ENCODE data around the gene SETD7.

The SETD7 gene

DNA sequence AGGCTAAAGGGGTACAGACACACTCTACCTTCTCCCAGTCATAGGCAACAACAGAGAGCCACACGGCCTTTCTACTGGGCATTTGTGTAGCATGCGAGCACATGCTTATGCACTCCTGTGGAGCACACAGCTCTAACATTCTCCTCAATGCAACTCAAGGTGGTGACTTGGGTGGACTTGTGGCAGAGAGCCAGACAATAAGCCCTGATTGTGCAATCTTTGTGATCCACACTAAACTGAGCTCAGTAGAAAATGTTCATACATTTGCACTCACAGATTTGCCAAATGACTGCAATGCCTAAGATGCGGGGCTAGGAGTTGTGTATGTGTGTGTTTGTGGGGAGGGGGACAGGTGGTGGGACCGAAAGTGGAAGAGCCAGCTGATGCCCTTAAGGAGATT is 31.4 kb upstream of the SETD7 start:
- Mint-ChIP-seq H3K4me3 (no peak overlapping the region), H3K27ac (no peak overlapping the region), H3K27me3 (peaks cover 0 to 12% of the 10 kb centered on the region in 2 donors), H3K4me1 (no peaks in the 10 kb centered on the region), H3K36me3 (peaks cover 0 to 6% of the 10 kb centered on the region in 2 donors), H3K9me3 (peaks cover 3 to 9% of the 10 kb centered on the region in 2 donors)
- DNase-seq (no peak), ATAC-seq (replicated peaks) (no peak)

DNA sequence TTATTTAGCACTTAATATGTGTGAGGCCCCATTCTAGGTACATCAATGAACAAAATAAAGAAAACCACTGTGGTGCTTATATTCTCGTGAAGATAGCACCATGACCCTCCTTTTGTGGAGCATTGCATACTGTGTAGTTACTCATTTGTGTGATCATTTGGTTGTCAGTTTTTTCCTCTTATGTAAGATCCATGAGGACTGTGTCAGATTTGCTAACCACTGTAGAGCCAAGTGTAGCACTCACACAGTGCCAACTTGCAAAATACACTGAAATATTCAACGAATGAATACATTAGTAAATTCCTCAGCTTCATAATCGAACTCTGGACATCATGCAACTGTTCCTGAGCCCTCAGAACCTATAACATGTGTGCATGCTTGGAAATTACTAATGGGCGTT is 29.5 kb upstream of the SETD7 start:
- peaks cover 3 to 9% of the 10 kb centered on the region in 2 donors for H3K9me3 Mint-ChIP-seq
- H3K4me1 Mint-ChIP-seq, result no peaks in the 10 kb centered on the region
- H3K27ac Mint-ChIP-seq, result no peak overlapping the region
- DNase-seq (no peak), ATAC-seq (replicated peaks) (no peak)
- peaks cover 0 to 18% of the 10 kb centered on the region in 2 donors for H3K27me3 Mint-ChIP-seq
- no peak overlapping the region for H3K4me3 Mint-ChIP-seq
- peaks cover 0 to 6% of the 10 kb centered on the region in 2 donors for H3K36me3 Mint-ChIP-seq

DNA sequence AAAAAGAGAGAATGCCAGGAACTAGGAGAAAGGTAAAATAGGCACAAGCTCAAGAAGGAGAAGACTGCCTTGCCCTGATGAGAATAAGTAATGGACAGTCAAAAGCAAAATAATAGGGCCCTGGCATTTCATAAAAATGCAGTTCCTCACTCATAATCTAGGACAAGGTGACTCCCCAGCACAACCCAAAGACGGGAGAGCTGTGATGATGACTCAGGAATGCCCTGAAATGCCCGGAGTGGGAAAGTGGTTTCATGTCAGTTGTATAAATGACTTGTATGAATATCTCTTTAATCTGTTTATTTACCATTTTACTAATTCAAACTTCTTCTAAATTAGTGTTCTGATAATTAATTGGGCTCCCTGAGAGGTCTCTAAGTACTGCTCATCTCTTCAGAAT is 28.8 kb upstream of the SETD7 start:
- Mint-ChIP-seq H3K27ac (no peak overlapping the region), H3K9me3 (peaks cover 3 to 9% of the 10 kb centered on the region in 2 donors), H3K36me3 (peaks cover 0 to 6% of the 10 kb centered on the region in 2 donors), H3K4me1 (no peaks in the 10 kb centered on the region), H3K27me3 (peaks cover 0 to 20% of the 10 kb centered on the region in 2 donors), H3K4me3 (no peak overlapping the region)
- DNase-seq (no peak), ATAC-seq (replicated peaks) (no peak)

DNA sequence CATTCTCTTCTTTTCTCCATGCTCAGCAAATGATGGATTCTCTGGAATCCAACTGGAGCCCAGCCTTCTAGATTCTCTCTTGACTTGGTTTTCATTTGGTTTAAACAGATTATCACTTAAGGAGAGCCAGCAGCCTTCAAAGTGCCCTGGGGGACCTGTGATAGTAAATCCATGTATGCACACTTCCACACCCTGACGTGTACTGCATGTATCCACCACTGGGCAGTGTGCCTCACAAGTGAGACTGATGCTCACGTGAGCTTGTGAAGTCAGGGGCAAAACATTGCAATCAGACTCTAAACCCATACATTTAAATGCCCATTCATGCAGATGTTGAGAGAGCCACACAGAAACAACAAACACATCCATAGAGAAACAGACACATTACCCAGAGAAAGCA is 28.0 kb upstream of the SETD7 start:
- Mint-ChIP-seq H3K27me3 (peaks cover 0 to 22% of the 10 kb centered on the region in 2 donors), H3K4me3 (no peak overlapping the region), H3K4me1 (no peaks in the 10 kb centered on the region), H3K9me3 (peaks cover 1 to 6% of the 10 kb centered on the region in 2 donors), H3K36me3 (peaks cover 0 to 4% of the 10 kb centered on the region in 2 donors), H3K27ac (no peak overlapping the region)
- ATAC-seq (replicated peaks) (no peak), DNase-seq (no peak)

DNA sequence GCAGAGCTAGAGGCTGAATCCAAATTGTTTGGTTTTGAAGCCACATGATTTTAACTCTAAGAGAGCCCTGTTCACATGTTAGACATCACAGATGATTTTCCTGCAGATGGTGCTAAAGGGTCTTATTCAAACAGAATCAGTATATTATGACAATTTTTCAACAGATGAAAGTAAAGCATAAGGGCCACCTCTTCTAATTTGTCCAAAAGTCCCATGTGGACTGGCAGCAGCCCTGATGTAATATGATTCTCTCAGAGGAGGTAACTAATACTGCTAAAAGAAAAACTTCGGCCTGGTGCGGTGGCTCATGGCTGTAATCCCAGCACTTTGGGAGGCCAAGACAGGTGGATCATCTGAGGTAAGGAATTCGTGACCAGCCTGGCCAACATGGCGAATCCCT is 26.0 kb upstream of the SETD7 start:
- Mint-ChIP-seq H3K4me3 (no peak overlapping the region), H3K27me3 (peaks cover 0 to 26% of the 10 kb centered on the region in 2 donors), H3K27ac (no peak overlapping the region), H3K9me3 (no peaks in the 10 kb centered on the region), H3K36me3 (no peaks in the 10 kb centered on the region), H3K4me1 (no peaks in the 10 kb centered on the region)
- DNase-seq (no peak), ATAC-seq (replicated peaks) (no peak)

DNA sequence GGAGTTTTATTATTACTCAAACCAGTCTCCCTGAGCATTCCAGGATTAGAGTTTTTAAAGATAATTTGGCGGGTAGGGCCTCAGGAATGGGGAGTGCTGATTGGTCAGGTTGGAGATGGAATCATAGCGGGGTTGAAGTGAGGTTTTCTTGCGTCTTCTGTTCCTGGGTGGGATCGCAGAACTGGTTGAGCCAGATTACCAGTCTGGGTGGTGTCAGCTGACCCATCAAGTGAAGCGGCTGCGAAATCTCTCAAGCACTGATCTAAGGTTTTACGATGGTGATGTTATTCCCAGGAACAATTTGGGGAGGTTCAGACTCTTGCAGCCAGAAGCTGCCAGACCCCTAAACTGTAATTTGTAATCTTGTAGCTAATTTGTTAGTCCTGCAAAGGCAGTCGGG is 25.1 kb upstream of the SETD7 start:
- no peak for ATAC-seq (replicated peaks)
- no peak overlapping the region for H3K27ac Mint-ChIP-seq

DNA sequence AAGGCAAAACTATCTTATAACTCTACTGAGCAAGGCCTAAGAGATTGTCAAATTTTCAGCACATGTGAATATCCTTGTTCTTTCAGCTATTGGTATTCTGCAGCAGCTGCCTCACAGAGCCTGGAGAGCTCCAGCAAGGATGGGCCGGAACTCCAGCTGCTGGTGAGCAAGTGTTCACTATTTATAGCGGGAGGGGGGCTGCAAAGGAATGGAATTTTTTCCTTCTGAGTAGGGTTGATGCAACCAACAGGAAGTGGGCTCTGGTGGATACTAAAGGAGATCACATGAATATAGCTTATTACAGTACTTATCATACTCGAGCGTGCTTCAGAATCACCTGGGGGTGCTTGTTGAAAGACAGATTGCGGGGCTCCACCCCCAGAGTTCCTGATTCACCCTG is 20.2 kb upstream of the SETD7 start:
- Mint-ChIP-seq H3K4me3 (no peak overlapping the region), H3K9me3 (peaks cover 1 to 4% of the 10 kb centered on the region in 2 donors), H3K27ac (no peak overlapping the region), H3K27me3 (peaks cover 0 to 14% of the 10 kb centered on the region in 2 donors), H3K36me3 (no peaks in the 10 kb centered on the region), H3K4me1 (no peaks in the 10 kb centered on the region)
- ATAC-seq (replicated peaks) (no peak), DNase-seq (no peak)

More for the DNA sequence above, 25.1 kb upstream of the SETD7 start:
- H3K36me3 Mint-ChIP-seq, result no peaks in the 10 kb centered on the region
- no peaks in the 10 kb centered on the region for H3K9me3 Mint-ChIP-seq
- DNase-seq, result no peak
- no peak overlapping the region for H3K4me3 Mint-ChIP-seq
- H3K27me3 Mint-ChIP-seq, result peaks cover 0 to 26% of the 10 kb centered on the region in 2 donors
- no peaks in the 10 kb centered on the region for H3K4me1 Mint-ChIP-seq

DNA sequence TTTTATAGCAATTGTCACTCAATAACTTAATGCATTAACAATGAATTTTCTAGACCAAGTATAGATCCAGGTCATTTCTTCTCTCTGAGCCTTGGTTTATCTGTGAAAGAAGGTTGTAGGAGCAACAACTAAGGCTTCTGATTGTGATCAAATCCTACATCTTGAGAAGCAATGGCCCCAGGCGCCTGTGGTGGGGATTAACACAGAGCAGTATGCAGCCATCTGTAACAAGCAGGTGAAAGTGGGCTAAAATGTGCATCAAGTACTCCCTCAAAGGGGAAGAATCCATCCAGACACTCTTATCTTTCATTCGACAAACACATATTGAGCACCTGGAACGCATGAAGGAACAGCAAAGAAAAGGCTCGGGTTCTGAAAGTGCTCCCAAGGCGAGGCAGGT is 19.1 kb upstream of the SETD7 start:
- Mint-ChIP-seq H3K36me3 (no peaks in the 10 kb centered on the region), H3K4me3 (no peak overlapping the region), H3K27me3 (peaks cover 0 to 6% of the 10 kb centered on the region in 2 donors), H3K27ac (no peak overlapping the region), H3K4me1 (no peaks in the 10 kb centered on the region), H3K9me3 (peaks cover 1 to 4% of the 10 kb centered on the region in 2 donors)
- DNase-seq, result no peak
- no peak for ATAC-seq (replicated peaks)

DNA sequence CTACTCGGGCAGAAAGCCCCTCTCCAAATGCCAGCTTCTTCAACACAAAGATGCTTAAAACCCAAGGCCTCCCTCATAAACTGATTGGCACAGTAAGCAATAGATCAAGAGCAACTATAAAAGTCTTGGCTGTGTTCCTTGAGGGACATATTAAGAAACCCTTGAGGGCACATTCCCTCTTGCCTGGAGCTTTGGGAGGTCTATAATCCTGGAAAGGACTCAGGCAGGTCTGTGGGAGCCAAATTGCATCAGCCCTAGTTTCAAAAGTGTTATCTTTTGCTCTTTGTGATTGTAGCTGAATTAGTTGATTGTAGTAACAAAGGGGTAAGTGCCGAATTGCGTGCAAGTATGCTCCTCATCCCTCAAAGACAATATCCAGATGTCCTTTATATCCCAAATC is 18.6 kb upstream of the SETD7 start:
- no peak for DNase-seq
- H3K36me3 Mint-ChIP-seq, result no peaks in the 10 kb centered on the region
- H3K27ac Mint-ChIP-seq, result no peak overlapping the region
- H3K27me3 Mint-ChIP-seq, result peaks cover 0 to 6% of the 10 kb centered on the region in 2 donors
- H3K9me3 Mint-ChIP-seq, result peaks cover 1 to 4% of the 10 kb centered on the region in 2 donors
- no peak for ATAC-seq (replicated peaks)
- H3K4me3 Mint-ChIP-seq, result no peak overlapping the region
- no peaks in the 10 kb centered on the region for H3K4me1 Mint-ChIP-seq

DNA sequence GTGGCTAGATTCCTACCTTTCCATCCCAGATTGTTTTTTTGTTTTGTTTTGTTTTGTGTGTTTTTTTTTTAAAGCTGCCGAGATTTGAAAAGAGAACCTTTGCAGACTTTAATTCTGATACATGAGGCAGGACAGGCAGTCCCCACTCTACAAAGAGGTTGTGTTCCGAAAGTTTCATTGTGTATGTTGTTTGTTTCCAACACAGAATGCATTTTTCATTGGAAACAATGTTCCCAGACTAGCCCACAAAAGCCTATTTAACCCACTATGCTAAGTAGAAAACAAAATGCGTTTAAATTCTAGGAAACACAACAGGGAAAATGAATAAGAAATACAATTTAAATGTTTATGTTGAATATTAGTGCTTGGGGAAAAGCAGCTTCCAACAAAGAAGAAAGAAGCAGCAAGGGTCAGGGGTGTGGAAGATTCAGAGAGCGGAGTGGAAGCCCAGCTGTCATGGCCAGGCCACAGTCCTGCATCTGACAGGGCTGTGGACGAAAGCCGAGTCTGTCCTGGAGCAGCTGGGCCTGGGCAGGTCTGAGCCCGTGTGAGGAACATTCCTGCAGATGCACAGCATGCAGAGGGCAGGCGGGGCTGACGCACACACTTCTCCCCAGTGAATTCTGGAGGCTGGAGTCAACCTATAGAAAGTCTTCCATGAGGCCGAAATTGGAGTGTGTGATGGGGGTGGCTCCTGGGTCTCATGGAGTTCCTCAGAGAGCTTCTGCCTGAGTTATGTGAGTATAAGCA is 12.4 kb upstream of the SETD7 start:
- H3K36me3 Mint-ChIP-seq, result no peaks in the 10 kb centered on the region
- ATAC-seq (replicated peaks) (no peak), DNase-seq (no peak)
- peaks cover 5 to 8% of the 10 kb centered on the region in 2 donors for H3K4me1 Mint-ChIP-seq
- H3K27ac Mint-ChIP-seq, result no peak overlapping the region
- peaks cover 4 to 9% of the 10 kb centered on the region in 2 donors for H3K9me3 Mint-ChIP-seq
- no peaks in the 10 kb centered on the region for H3K27me3 Mint-ChIP-seq
- no peak overlapping the region for H3K4me3 Mint-ChIP-seq

DNA sequence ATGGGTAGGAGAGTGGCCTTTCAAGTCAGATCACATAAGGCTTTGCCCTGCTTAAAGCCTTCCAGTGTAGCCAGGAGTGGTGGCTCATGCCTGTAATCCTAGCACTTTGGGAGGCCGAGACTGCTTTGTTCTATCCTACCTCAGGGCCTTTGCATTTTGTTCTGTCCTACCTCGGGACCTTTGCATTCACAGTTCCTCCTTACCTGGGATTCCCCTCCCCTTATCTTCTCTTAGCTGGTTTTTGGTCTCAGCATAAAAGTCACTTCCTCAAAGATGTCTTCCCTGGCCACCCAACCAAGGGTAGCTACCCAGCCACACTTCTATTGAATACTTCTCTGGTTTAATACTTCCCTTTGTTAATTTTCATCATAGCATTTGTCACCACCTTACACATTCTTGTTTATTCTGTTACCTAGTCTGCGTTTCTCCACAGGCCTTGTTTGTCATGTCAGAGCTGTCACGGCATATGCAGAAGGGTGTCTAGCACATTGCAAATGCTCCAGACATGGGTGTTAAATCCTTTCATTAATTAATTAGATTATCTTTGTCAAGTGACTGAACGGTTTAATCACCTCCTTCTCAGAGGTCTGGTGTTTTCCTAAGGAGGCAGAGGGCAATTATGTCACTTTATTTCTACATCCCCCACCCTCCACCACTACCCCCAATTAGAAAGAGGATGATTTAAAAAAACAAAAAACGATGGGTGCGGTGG is 11.3 kb upstream of the SETD7 start:
- Mint-ChIP-seq H3K27ac (peak overlapping the region; percentile 63), H3K4me3 (no peak overlapping the region), H3K4me1 (peaks cover 5 to 8% of the 10 kb centered on the region in 2 donors), H3K36me3 (no peaks in the 10 kb centered on the region), H3K27me3 (no peaks in the 10 kb centered on the region), H3K9me3 (peaks cover 3 to 5% of the 10 kb centered on the region in 2 donors)
- DNase-seq, result no peak
- peak; percentile 92 to 98 for ATAC-seq (replicated peaks)

DNA sequence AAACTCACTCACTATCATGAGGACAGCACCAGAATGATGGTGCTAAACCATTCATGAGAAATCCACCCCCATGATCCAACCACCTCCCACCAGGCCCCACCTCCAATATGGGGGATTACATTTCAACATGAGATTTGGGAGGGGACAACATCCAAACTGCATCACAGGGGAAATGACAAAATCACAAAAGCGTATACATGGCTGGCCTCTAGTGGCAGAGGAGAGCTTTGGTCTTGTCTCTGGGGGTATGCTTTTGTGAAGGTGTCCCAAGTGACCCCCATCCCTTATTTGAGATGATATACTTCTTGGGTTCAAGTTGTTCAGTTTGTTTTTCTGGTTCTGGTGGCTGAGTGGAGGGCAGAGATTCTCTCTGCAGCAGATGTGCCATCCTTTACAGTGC is 8.5 kb upstream of the SETD7 start:
- DNase-seq, result no peak
- Mint-ChIP-seq H3K4me3 (no peak overlapping the region), H3K36me3 (no peaks in the 10 kb centered on the region), H3K27ac (no peak overlapping the region), H3K4me1 (peaks cover 17 to 27% of the 10 kb centered on the region in 2 donors), H3K9me3 (peaks cover 3 to 5% of the 10 kb centered on the region in 2 donors), H3K27me3 (no peaks in the 10 kb centered on the region)
- no peak for ATAC-seq (replicated peaks)

DNA sequence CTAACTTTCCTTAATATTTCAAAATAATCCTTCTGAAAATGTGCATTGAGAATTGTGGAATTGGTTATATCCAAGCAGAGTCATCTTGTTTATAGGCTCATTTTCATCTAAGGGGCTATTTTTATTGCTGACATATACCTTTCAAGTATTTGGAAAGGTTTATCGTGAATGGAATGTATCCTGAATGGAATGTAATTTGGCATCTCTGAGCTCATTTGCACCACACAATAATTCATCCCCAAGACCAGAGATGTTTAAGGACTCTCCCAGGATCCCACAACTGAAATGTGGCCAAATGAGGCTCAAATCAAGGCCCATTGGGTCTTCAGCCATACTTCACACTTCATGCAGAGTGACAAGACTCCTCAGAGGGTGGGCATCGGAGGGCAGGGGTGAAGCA is 7.5 kb upstream of the SETD7 start:
- H3K27ac Mint-ChIP-seq, result no peak overlapping the region
- ATAC-seq (replicated peaks) (no peak), DNase-seq (no peak)
- no peaks in the 10 kb centered on the region for H3K27me3 Mint-ChIP-seq
- peaks cover 20 to 27% of the 10 kb centered on the region in 2 donors for H3K4me1 Mint-ChIP-seq
- no peaks in the 10 kb centered on the region for H3K36me3 Mint-ChIP-seq
- H3K4me3 Mint-ChIP-seq, result no peak overlapping the region
- peaks cover 3 to 5% of the 10 kb centered on the region in 2 donors for H3K9me3 Mint-ChIP-seq

DNA sequence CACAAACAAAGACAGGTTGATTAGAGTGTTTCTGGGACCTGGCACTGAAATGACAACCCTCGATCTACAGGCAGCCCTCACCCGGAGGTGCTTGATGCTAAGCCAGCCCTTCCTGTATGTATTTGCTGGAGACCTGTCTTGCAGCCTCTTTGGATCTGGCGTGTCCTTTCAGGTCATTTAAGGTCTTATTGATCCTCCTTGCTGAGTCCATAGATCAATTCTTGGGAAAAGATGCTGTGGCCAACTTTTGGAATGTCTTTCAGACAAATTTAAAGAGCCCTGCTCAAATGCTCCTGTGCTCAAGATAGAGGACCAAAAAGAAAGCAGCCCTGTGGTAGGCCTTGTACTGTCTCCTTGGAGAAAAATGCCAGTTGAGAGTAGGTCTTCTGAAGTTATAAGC is 6.8 kb upstream of the SETD7 start:
- Mint-ChIP-seq H3K27ac (no peak overlapping the region), H3K4me1 (peaks cover 20 to 27% of the 10 kb centered on the region in 2 donors), H3K4me3 (no peak overlapping the region), H3K27me3 (no peaks in the 10 kb centered on the region), H3K9me3 (peaks cover 3 to 5% of the 10 kb centered on the region in 2 donors), H3K36me3 (no peaks in the 10 kb centered on the region)
- no peak for DNase-seq
- ATAC-seq (replicated peaks), result no peak

All from stimulated activated naive B cell treated with anti-CD40 and anti-IgM and Interleukin-4, amounts not matched to agents 10 μg/mL and 1 μg/mL and 100 μg/mL, for 72 hours (primary cell).